SU-DHL-6 (cell line): ENCODE data around the gene KASH5.

Experiments
- EZH2phosphoT487 ChIP-seq: fragments of 200-600 bp; sonication (generic), shearing (Covaris generic); conservative IDR thresholded peaks from 2 replicates; pipeline ENCODE4 v1.6.1; 2018; ENCODE audit warnings: mild to moderate bottlenecking, antibody characterized with exemption, low read length, moderate library complexity, mixed read lengths
- TF ChIP-seq, protein P1 (sequence below): fragments of 200-600 bp; sonication (generic); IDR thresholded peaks from one replicate; pipeline ENCODE4 v1.5.1; 2017; ENCODE audit warnings: antibody characterized with exemption, mild to moderate bottlenecking, low read length, moderate library complexity; ENCODE audit not compliant: insufficient read depth, poor library complexity, severe bottlenecking

DNA sequence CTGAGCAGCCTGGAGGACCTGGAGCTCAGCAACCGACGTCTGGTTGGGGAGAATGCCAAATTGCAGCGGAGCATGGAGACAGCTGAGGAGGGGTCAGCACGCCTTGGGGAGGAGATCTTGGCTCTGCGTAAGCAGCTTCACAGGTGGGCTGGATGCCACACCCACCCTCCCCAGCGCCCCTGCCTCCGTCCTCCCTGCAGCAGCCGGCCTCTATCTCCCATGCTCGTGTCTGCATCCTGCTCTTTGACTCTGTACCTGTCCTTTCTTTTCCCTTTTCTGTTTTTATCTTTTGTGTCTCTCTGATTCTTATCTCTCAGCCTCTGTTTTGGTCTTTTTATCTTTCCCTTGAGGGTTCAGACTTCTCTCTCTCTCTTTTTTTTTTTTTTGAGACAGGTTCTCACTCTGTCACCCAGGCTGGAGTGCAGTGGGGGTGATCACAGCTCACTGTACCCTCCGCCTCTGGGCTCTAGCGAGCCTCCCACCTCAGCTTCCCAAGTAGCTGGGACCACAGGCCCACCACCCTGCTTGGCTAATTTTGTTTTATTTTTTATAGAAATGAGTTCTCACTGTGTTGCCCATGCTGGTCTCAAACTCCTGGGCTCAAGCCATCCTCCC lies 10.1 kb downstream of the KASH5 start:
- TF ChIP-seq, protein P1, sequence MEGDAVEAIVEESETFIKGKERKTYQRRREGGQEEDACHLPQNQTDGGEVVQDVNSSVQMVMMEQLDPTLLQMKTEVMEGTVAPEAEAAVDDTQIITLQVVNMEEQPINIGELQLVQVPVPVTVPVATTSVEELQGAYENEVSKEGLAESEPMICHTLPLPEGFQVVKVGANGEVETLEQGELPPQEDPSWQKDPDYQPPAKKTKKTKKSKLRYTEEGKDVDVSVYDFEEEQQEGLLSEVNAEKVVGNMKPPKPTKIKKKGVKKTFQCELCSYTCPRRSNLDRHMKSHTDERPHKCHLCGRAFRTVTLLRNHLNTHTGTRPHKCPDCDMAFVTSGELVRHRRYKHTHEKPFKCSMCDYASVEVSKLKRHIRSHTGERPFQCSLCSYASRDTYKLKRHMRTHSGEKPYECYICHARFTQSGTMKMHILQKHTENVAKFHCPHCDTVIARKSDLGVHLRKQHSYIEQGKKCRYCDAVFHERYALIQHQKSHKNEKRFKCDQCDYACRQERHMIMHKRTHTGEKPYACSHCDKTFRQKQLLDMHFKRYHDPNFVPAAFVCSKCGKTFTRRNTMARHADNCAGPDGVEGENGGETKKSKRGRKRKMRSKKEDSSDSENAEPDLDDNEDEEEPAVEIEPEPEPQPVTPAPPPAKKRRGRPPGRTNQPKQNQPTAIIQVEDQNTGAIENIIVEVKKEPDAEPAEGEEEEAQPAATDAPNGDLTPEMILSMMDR = no peak
- no peak for TF ChIP-seq EZH2phosphoT487
